Stimulated activated CD4-positive, alpha-beta T cell treated with anti-CD3 and anti-CD28 coated beads, TNF-alpha, amount 100 ng/mL, for 1 hour (primary cell): ENCODE measurements around the gene CSRNP3.

Experiments
- DNase-seq, 3 donors: peaks; one replicate each; pipeline ENCODE4 v3.0.0-alpha.2; 2020; ENCODE audit warnings: low read depth in 3 of 3, low spot score in 1 of 3

The CSRNP3 gene

GRCh38 chr2:165539985-165540384 is 70.5 kb downstream of the CSRNP3 start:
- no peak for DNase-seq

DNA sequence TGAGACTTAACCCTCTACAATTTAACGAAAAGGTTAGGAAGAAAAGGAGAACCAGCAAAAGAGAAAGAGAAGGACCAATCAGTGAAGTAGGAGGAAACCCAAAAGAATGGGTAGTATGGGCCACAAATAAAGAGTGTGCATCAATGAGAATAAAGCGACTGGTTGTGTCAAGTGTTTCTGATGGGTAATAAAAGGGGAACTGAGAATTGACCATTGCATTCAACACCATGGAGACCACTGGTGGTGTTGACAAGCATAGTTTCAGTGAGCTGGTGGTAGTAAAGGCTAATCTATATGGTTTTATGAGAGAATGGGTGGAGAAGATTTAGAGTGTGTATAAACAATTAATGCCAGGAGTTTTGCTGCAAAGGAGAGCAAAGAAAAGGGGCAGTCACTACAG is 75.4 kb downstream of the CSRNP3 start:
- no peak for DNase-seq

DNA sequence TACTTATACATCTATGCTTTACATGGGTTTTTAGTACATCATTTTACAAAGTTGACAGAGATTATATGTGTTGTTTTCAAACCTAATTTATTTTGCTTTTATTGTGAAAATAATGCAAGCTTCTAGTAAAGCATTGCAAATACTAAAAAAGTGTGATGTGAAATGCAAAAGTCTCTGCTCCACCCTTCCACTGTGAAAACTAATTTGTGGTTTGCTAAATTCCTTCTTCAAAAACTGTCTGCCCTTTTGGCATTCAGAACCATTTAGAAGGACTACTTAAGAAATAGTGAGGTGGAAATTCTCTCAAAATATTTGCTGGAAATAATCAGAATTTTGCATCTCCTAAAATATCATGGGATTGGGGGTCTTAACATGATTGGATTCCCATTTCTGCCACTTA is 78.4 kb downstream of the CSRNP3 start:
- DNase-seq: no peak

DNA sequence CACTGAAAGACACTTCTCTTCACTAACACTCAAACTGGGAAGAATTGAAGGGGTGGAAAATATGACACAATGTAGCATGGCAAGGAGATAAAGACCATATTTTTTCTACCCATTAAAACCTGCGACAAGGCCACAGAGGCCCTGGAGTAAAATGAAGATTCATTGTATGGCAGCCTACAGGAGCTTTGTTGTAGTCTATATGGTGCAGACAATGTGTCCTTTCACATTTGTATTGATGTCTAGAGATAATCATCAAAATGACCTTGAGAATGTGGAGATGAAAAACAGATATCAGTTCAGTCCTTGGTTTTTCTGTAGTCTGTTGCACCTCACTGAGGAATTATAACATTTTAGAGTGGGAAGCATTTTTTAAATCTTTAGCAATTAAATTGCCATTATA is 80.1 kb downstream of the CSRNP3 start:
- no peak for DNase-seq

DNA sequence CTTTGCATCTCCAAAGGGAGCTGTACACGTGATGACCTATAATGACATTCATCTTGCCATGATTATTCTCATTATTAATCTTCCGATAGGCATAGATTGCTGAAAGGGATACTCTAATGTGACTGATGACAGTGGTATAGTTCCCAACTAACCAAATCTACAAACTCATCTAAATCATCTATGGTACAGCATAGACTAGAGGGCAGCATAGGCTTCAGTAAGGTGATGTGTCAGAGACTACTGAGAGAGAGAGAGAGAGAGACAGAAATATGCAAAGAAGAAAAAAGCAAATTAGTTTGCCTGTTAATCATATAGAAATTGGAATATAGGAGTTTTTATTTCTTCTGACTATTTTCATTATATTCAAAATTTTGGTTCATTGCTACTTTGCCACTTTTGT is 89.3 kb downstream of the CSRNP3 start:
- DNase-seq: no peak

DNA sequence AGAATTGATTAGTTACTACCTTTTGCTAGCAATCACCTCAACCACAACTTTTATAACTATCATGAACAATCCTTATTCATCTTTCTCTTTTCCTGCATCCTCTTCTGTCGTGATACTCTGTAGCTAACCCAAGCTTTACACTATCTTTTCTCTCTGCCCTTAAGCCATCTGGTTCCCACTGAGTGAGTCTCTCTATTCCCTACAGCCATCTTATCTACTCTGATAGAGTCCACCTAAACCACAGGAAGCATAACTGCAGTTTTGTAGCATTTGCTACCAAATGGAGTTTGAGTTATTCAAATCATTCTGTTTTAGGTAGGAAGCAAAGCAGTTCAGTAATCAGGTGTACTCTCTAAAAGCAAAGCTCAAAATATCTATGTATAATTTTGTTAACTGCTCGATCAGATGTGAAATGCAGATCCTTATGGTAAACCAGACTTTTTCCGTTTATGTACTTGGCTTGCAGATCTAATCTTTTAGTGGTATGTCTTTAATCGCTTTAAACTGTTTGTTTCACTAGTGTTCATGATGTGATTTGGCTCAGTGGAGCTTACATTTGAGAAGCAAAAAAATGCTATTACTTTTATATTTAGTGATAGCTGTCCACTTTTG is 91.0 kb downstream of the CSRNP3 start:
- no peak for DNase-seq

- no peak for DNase-seq
Measured at GRCh38 chr2:165561516-165561915, 92.0 kb downstream of the CSRNP3 start.

- no peak for DNase-seq
Measured at GRCh38 chr2:165562233-165562632, 92.7 kb downstream of the CSRNP3 start.

- DNase-seq: no peak
Measured at GRCh38 chr2:165563468-165564225, 94.1 kb downstream of the CSRNP3 start.

GRCh38 chr2:165566008-165566407 is 96.5 kb downstream of the CSRNP3 start:
- DNase-seq: no peak

DNA sequence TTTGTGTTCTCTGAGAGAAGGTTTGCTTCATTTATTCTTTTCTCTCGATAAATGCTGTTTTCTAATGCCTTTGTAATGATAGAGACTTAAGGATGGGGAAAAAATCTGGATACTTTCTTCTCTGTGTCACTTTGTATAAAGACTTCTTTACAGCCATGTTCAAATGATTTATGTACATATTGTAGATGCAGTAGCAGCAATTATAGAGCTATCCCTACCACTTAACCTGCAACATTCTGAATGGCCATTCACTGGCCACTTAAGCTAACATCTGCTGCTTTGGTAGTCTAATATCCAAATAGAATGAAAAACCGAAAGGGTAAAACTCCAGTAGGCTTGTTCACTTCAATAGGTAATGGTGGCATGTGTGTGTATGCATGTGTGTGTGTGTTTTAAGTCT is 97.8 kb downstream of the CSRNP3 start:
- DNase-seq: no peak

DNA sequence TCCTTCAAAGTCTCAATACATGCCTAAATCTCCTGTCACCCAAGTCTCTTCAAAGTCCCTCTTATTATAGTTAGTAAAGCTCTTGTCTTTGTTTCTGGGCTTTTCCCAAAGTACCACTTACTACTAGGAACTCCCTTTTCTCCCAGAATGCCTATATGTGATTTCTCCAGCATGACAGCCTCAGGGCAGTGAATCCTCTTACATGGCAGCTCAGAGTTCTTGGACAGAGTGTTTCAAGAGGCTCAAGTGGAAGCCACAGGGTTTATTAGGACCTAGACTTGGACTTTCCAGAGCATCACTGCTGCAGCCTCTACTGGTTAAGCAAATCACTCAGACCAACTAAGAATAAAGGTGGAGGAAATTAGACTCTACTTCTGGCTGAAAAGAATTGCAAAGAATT is 98.9 kb downstream of the CSRNP3 start:
- no peak for DNase-seq

DNA sequence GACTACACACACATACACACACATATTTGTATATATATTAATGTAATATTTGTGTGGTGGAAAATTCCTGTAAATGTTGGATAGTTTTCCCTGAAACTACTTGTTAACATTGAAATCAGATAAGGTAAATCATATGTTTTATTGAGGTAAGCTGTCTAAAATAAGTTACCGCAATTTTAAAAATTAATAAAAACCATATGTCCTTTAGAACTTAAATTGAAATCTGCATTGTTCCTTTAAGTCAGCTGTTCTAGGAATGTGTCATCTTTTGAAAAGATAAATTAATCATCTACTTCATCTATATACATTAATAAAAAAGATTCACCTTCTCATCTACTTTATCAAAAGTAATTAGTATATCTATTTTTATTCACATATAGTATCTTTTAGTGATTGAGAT is 102.0 kb downstream of the CSRNP3 start:
- DNase-seq: no peak

GRCh38 chr2:165572151-165572550 is 102.7 kb downstream of the CSRNP3 start:
- no peak for DNase-seq

- DNase-seq: no peak
Measured at GRCh38 chr2:165573534-165574461, 104.3 kb downstream of the CSRNP3 start.

- DNase-seq: no peak
Measured at GRCh38 chr2:165575044-165575615, 105.6 kb downstream of the CSRNP3 start.

- DNase-seq: no peak
Measured at GRCh38 chr2:165576409-165577154, 107.1 kb downstream of the CSRNP3 start.

- no peak for DNase-seq
Measured at GRCh38 chr2:165582409-165582808, 112.9 kb downstream of the CSRNP3 start.

- no peak for DNase-seq
Measured at GRCh38 chr2:165582863-165583506, 113.5 kb downstream of the CSRNP3 start.

- no peak for DNase-seq
Measured at GRCh38 chr2:165584126-165584654, 114.7 kb downstream of the CSRNP3 start.
